ENCODE measurements around the gene AVL9.

Gene AVL9

DNA sequence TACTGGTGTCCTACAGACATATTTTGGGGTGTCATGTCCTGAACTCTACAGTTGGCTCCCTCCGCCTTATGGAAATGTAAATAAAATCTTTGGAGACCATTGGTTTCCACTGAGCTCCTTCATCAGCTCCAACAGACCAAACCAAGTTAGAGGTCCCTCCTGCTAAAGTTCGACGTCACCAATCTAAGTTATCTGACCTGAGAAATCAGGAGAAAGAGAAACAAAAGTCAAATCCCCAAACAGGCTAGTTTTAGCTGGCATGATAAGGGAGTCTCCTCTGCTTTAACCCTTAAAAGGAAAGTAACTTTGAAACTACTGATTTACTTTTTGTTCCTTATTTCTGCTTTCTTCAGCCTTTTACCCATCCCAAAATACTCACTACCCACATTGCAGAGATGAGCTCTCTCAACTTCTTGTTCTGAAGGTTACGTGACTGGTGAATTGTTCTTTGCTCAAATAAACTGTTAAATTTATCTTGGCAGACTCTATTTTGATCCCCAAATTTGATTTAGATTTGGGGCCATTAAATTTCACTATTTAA, 39.9 kb downstream of the AVL9 start:
- no peak for DNase-seq (ENCODE audit: low read depth)

GRCh38 chr7:32536016-32536415, 40.7 kb downstream of the AVL9 start:
- DNase-seq (ENCODE audit: low read depth) = no peak

DNA sequence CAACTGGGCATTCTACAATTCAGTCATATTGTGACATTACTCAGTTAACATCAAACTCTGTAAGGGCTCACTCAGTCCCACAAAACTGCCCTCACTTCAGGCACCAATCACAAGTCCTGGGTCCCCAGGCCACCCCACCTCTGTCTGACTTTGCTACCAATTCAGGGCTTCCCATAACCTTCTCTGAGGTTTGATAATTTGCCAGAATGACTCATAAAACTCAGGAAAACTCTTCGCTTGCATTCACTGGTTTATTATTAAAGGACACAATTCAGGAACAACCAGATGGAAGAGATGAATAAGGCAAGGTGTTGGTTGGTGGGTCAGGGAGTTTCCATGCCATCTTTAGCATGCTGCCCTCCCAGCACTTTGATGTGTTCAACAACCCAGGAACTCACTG, 41.3 kb downstream of the AVL9 start:
- no peak for DNase-seq (ENCODE audit: low read depth)

- DNase-seq (ENCODE audit: low read depth) = no peak
These were observed 42.5 kb downstream of the AVL9 start for GRCh38 chr7:32537760-32538159.

GRCh38 chr7:32539366-32539765, 44.1 kb downstream of the AVL9 start:
- DNase-seq (ENCODE audit: low read depth) = no peak

GRCh38 chr7:32539919-32540531, 44.7 kb downstream of the AVL9 start:
- DNase-seq (ENCODE audit: low read depth) = no peak

DNA sequence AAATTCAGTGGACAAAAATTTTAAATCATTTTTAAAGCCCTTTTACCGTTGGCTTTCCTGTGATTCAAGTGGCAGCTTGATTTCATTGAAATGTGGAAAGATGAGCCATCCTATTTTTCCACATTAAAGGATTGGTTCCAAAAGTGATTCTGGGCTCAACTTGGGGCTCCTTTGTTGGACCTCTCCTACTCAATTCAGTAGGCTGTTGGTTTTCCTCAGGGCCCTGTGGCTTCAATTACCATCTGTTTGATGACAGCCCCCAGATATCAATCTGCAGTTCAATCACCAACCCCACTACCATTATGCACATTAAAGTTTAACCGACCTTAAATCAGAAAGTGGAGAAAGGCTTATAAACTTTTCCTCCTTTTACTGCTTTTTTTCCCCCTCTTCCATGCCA, 47.3 kb downstream of the AVL9 start:
- no peak for DNase-seq (ENCODE audit: low read depth)

DNA sequence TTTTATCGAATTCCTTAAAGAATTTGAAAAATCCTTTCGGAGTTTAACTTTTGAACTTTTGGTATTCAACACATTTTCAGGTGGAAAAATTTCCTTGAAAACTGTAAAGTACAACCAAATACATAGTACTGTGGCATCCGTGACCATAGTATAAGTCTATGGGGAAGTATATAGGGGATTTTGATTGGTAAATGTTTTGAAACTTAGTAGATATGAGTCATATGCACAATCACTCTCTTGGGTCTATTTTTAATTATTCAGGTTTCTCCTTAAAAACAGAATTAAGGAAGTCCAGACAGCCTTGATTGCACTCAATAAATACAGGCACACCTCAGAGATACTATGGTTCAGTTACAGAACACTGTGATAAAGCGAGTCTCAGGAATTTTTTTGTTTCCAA, 64.2 kb downstream of the AVL9 start:
- no peak for DNase-seq (ENCODE audit: low read depth)

- DNase-seq (ENCODE audit: low read depth) = no peak
These were observed 64.8 kb downstream of the AVL9 start for GRCh38 chr7:32560075-32560474.

GRCh38 chr7:32561613-32562012, 66.3 kb downstream of the AVL9 start:
- no peak for DNase-seq (ENCODE audit: low read depth)

GRCh38 chr7:32564542-32564941, 69.3 kb downstream of the AVL9 start:
- DNase-seq (ENCODE audit: low read depth) = no peak

- no peak for DNase-seq (ENCODE audit: low read depth)
These were observed 74.3 kb downstream of the AVL9 start for GRCh38 chr7:32569388-32570289.

- no peak for DNase-seq (ENCODE audit: low read depth)
These were observed 77.9 kb downstream of the AVL9 start for GRCh38 chr7:32573110-32573687.

- no peak for DNase-seq (ENCODE audit: low read depth)
These were observed 79.3 kb downstream of the AVL9 start for GRCh38 chr7:32574626-32575025.

DNA sequence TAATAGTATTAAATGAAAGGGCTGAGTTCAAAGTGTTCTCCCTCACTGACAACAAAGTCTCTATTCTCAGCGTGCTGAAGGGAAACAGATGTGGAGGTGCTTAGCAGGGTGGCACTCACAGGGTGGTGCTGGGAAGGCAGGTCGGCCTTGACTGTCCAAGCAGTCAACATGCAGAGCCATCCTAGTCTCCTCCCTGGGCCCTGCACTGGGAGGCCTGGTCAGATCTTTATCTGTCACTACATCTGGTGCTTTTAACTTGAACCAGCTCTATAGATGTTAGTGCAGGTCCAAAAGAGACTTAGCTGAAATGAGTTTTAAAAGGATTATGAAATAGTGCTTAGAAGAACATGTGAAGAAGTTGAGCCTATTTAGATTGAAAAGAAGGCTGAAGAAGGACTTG, 82.1 kb downstream of the AVL9 start:
- DNase-seq (ENCODE audit: low read depth) = no peak

- no peak for DNase-seq (ENCODE audit: low read depth)
These were observed 84.5 kb downstream of the AVL9 start for GRCh38 chr7:32579776-32580175.

DNA sequence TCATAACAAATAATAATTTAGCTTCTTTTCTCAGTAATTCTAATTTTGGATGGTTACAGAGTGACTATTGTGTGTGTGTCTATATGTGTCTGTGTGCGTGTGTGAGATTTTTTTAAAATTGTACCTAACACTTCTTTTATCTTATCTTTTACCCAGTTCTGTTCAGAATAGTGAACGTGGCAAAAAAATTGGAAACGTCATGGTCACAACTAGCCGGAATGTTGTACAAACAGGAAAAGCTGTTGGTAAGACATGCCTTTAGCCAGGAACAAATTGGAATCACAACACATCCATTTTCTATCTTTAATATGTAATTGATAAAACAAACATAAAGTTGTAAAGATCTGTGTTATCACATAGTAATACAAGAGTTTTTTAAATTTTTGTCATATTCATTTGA, 85.4 kb downstream of the AVL9 start:
- no peak for DNase-seq (ENCODE audit: low read depth)

GRCh38 chr7:32582036-32582435, 86.7 kb downstream of the AVL9 start:
- no peak for DNase-seq (ENCODE audit: low read depth)

GRCh38 chr7:32583791-32584190, 88.5 kb downstream of the AVL9 start:
- DNase-seq (ENCODE audit: low read depth) = no peak

DNA sequence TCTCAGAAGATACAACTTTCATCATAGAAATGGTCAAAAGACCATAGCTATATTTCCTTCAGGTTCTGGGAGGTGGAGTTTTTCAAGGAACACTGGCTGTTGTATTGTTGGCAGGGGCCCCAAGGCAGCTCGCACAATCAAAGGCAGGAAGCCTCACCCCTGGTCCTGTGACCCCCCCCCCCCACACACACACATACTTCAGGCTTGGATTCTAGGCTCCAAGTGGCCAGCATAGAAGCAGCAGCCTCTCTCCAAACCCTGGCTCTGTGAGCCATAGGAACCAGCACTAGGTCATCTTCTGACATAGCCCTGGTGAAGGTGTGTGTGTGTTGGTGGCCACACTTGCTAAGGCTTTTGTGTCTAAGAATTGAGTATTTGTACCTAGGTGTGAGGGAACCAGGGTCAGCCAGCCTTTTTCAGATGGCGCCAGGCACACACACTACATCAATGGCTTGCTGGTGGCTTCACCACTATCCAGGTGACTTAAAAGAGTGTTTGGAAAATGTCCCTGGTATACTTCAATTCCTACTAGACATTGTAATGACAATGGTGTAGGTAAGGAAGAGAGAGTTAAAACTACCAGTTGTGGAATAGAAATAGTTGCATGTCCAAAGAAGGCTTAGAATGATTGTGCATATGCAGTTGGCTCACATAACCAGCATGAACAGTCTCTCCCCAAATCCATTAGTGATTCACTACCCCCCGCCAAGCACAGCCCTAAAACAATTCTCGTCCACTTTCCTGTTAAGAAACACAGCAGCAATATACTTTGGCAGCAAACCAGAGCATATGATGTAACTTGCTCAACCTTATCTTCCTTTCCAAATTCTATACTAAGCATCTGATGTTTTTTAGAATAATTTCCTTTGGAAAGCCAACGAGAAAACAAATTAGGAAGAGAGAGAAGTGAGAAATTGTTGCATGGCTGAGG, 91.3 kb downstream of the AVL9 start:
- no peak for DNase-seq (ENCODE audit: low read depth)

GRCh38 chr7:32587411-32587948, 92.2 kb downstream of the AVL9 start:
- DNase-seq (ENCODE audit: low read depth) = no peak

DNA sequence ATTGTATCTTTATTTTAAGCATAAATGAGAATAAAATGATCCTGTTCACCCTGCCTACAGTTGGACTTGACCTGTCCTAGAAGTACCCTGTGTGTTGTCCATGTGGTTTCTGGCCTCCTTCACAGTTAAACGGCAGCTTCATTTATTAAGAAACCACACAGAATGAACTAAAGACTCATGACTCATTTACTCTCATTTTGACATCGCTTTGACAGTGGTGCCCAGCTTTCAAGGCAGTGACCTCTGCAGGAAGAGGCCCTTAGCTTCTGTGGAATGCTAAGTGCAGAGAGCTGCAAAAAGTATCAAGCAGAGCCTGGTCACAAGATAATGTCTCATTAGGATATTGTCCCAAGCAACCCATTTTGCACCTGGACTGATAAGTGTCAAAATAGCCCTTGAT, 93.4 kb downstream of the AVL9 start:
- DNase-seq (ENCODE audit: low read depth) = no peak
